HL-60/S4 (cell line): ENCODE results near the gene OR5V1.
"Not testable (repeated sequence)": the region's sequence is repeated elsewhere in the genome, so short reads cannot be mapped to it uniquely, and the experiment has no call there.

Experiments used
- in situ Hi-C: fragments of 300-500 bp; cut with MboI; formaldehyde crosslinking; loops from 2 replicates; pipeline ENCODE4 v1.14.3; 2022; ENCODE audit warnings: low sequenced_read_pairs

Gene OR5V1

DNA sequence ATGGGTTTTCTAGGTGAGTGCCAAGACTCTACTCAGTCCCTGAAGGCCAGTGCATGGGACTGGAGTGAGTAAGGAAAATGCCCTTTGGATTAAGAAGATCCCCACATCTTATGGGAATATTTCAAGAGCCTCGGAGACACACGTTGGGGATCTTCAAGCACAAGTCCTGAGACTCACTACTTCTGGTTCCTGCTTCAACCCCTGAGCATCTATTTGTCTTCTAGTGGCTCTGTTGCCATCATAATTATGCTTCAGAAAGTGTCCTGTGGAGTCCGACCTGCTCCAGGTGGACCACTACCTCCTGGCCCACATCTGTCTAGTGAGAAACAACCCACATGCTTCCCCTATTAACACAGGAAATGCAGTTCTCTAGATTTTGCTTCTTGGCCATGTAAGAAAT lies at the start of gene OR5V1:
Gene OR5V1, minus strand, starts transcription at position 101 of the 400 bp plus-strand sequence. CDS start 12,670 bp downstream, outside the sequence.
- in situ Hi-C loops = no loop called here

DNA sequence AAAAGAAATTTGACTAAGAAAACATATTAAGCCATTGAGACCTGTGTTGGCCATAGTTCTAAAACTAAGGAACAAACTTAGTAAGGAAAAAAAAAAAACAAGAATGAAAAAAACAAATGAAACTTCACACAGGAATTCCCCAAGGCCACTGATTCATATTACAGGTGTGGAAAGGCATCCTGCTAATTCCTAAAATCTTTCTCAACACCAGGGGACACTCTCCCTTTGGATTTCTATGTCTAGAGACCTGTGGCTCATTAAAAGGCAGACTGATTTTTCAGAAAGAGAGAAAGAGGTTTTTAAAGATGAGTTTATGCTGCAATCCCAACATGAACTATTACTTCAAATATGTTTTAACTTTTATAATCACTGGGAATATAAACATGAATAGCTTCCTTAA lies 45.9 kb upstream of the OR5V1 start, which contains the start of gene OR12D1:
Gene OR12D1, plus strand, starts transcription at position 341 of the 400 bp plus-strand sequence.
- in situ Hi-C loops = no loop called here

DNA sequence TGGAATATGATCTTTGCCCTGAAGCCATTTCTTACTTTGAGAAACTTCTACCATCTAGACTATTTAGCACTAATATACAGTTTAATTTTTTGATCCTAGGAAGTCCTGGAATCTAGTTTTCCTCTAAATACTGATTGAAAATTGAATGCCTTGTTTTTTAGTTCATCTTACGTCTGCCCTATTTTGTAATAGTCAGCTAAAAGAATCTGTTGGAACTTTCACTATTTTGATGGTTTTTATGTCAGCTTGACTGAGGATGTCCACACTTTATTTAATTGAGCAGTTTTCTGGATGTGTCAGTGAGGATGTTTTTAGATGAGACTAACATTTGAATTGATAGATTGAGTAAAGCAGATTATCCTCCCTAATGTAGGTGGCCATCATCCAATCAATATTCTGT lies 35.1 kb upstream of the OR5V1 start:
- in situ Hi-C loops = no loop called here

DNA sequence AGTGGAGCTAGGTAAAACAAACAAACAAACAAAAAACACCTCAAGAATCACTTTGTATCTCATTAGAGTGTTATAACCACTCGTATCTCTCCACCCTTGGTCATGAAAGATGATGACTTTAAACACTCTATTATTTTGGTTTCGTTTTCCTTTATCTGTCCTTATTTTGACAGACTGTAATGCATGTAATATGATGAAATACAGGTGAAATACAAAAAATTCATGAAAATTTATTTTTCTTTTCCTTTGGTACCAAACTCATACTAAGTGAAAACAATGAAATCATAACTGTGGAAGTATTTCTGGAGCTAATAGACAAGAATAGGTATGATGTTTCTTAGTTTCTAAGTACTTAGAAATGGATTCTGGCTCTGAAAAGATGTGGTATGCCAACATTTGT lies 30.9 kb upstream of the OR5V1 start:
- in situ Hi-C loops = no loop called here

DNA sequence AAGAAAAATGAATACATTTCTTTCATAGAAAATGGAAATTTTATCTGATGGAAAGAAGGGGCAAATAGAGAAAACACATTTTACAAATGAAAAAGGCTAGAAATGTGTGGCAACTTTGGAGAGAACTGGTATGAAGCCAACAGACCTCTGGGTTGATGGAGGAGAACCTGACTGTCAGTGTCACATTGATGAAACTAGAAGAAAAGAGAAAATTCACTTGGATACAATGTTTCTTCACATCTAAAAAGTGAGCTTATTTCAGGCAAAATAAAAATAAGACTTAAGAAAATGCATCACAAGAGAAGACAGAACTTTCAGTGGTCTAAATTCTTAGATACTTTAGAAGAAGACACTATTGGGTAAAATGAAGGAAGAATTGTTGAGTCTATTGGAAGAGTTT lies 26.7 kb upstream of the OR5V1 start, which contains the start of gene OR12D2:
Gene OR12D2, plus strand, starts transcription at position 301 of the 400 bp plus-strand sequence. CDS start 1,069 bp downstream, outside the sequence.
- in situ Hi-C loops = no loop called here

DNA sequence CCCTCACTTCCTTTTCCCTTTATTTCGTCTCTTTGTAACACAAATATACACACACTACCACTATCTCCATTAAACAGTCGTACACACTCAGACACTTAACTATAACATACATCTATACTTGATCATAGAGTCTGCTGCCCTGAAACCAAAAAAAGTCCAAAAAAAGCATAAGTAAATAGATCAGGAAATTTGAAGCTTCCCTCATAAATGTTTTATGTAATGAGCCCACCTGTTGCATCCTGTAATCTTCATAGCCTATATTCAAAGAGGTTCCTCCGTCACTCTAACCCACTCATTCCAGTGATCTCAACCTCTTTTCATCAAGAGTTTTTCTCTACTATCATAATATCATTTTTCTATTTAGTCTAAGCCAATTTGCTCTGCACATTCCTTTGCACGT lies 19.9 kb upstream of the OR5V1 start:
- in situ Hi-C loops = no loop called here

DNA sequence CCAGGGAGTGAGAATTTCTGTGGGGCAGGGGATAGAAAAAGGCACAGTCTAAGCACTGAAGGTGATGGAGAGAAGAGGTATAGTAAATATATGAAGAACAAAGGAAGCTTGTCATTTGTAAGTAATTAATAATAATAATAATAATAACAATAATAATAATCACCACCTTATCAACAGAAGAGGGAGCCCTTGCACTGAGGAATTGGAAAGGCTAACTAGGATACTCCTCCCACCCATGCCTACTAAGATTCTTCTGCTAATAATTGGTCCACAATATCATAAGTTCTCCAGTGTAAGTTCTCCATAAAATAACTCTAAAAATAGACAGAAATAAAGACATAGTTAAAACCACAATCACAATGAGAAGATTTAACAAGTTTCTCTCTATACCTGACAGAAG lies 7.3 kb upstream of the OR5V1 start:
- in situ Hi-C loops = no loop called here

DNA sequence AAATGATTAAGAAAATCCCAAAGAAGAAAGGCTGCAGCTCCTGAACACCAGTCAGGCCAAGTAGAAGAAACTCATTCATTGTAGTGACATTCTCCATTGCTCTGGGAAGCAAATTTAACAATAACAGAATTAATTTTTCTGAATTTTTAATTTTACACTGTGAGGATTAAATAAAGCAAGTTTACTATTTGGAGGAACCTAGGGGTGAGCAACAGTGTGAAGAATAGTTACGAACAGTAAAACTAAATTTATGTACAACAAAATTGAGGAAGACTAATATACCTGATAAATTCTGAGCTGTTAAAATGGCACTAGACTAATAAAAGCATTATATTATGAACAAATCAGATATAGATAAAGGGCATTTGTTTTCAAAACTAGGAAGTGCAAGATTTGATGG lies 6.5 kb upstream of the OR5V1 start, which contains the start of gene OR12D3:
Gene OR12D3, minus strand, starts transcription at position 101 of the 400 bp plus-strand sequence. Its CDS starts 4 bp downstream, at position 97.
- in situ Hi-C loops = no loop called here

DNA sequence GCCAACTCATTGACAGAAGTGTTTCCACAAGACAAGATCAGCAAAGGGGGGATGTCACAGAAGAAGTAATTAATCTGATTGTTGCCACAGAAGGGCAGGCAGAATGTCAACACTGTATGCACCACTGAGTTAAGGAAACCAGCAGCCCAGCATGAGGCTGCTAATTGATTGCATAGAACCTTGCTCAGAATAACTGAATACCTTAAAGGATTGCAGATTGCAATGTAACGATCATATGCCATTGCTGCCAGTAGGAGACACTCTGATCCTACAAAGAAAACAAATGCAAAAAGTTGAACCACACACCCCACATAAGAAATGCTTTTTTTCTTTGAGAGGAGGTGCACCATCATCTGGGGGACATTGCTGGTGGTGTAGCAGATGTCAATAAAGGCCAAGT lies 13.1 kb downstream of the OR5V1 start:
- in situ Hi-C loops = no loop called here

DNA sequence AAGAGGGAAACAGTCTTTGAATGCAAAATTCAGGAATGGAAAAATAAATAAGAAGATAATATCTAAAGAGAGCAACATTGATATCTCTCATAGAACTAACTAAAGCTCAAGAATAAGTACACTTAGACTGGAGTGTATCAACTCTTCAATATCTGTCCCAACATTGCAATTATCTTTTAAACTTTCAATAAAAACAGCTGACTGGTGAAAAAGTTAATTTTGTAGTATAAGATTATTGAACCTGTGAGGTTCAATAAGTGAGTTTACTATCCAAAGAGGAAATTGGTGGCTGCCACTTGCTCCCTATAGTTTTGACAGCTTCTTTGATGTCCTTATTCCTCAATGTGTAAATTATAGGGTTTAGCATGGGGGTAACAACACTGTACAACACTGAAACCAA lies 13.7 kb downstream of the OR5V1 start:
- in situ Hi-C loops = no loop called here

DNA sequence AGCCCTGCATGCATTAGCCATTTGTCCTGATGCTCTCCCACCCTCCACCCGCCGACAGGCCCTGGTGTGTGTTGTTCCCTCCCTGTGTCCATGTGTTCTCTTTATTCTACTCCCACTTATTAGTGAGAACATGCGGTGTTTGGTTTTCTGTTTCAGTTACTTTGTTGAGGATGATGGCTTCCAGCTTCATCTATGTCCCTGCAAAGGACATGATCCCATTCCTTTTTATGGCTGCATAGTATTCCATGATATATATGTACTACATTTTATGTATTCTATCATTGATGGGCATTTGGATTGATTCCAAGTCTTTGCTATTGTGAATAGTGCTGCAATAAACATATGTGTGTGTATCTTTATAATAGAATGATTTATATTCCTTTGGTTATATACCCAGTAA lies 19.3 kb downstream of the OR5V1 start:
- in situ Hi-C loops = not testable (repeated sequence)

DNA sequence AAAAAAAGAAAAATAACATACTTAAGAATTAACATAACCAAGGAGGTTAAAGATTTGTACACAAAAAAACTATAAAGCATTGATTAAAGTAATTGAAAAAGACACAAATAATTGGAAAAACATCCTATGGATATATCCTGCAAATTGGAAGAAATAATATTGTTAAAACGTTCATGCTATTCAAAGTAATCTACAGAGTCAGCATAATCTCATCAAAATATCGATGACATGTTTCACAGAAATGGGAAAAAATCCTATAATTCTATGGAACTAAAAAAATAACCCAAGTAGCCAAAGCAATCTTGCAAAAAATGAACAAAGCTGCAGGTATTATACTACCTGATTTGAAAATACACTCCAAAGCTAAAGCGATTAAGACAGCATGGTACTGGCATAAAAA lies 23.3 kb downstream of the OR5V1 start:
- in situ Hi-C loops = no loop called here

DNA sequence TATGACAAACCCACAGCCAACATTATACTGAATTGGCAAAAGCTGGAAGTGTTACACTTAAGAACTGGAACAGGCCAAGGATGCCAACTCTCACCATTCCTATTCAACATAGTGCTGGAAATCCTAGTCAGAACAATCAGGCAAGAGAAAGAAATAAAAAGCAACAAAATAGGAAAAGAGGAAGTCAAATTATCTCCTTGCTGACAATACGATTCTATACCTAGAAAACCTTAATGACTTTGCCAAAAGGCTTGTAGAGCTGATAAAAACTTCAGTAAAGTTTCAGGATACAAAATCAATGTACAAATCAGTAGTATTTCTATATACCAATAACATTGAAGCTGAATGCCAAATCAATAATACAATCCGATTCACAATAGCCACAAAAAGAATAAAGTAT lies 32.4 kb downstream of the OR5V1 start:
- in situ Hi-C loops = no loop called here

DNA sequence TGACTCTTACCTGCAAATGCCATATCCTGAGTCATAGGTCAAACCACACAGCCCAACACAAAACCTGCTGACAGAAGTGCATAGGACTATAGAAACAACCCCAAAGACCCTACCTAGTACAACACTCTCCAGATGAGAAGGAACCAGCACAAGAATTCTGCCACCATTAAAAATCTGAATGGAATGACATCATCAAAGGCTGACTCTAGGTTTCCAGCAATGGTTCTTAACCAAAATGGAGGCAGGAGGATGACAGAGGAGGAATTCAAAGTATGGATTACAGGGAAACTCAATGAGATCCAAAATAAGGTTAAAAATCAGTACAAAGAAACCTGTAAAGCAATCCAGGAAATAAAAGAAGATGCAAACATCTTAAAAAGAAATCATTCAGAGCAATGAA lies 36.0 kb downstream of the OR5V1 start:
- in situ Hi-C loops = no loop called here

DNA sequence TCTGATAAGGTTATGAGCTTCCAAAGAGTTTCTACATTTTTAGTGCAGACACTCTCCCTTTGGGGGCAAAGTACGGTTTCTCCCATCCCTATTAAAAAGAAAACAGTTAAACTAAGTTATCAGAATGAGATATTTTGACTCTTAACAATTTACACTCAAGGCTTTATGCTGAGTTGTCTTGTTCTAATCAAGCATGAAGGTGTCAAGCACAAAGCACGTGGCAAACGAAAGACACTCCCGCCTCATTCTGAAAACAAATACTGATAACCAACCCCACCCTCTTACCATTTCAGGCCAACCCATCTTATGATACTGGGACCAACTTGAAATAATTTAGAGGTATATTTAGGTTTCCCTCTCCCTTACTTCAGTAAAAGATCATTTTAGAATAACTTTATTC lies 42.9 kb downstream of the OR5V1 start:
- in situ Hi-C loops = no loop called here

DNA sequence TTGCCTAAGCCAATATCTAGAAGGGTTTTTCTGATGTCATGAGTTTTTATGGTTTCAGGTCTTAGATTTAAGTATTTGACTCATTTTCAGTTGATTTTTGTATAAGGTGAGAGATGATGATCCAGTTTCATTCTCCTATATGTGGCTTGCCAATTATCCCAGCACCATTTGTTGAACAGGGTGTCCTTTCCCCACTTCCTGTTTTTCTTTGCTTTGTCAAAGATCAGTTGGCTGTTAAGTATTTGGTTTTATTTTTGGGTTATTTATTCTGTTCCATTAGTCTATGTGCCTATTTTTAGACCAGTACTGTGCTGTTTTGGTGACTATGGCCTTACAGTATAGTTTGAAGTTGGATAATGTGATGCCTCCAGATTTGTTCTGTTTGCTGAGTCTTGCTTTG lies 45.3 kb downstream of the OR5V1 start:
- in situ Hi-C loops = not testable (repeated sequence)

DNA sequence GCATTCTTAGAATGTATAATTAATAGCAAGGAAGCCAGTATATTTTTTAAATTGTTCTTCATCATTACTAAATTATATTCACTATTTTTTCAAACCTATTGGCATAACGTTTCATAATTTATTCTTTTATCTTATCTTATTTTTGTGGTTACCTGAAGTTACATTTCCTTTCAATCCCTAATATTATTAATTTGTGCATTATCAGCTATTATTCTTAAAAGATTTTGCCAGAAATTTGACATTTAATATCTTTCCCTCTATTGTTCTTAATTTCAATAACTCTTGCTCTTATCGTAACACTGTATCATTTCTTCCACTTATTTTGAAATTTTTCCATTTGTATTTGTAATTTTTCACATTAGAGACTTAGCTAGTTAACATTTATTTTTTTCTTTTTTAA lies 48.7 kb downstream of the OR5V1 start:
- in situ Hi-C loops = no loop called here
